SK-N-SH (cell line): ENCODE data around the gene ITIH6. TPM values are rescaled to one million over a fixed set of nuclear protein-coding genes. Genes with fewer than 3 reads are reported as not detected.

Experiments
- CTCF ChIA-PET: fragments of 300-600, 350-600 bp; formaldehyde crosslinking; extraction: SDS; loops from one replicate; lab custom pipeline; 2021; lab: Yijun Ruan, JAX
- POLR2A ChIA-PET: fragments of 350-600 bp; sonication (Branson Sonifier 250); formaldehyde crosslinking; extraction: SDS; loops from one replicate; lab custom pipeline; 2020; ENCODE audit warnings: antibody characterized with exemption, inconsistent platforms; lab: Yijun Ruan, JAX
- DNase-seq: peaks from one replicate; pipeline ENCODE4 v3.0.0; 2012
- H2AFZ ChIP-seq: fragments of 200-600 bp; sonication (generic); 2 replicates; pipeline ENCODE4 v1.8.1; 2016; ENCODE audit warnings: antibody characterized with exemption, mild to moderate bottlenecking, low read depth
- H3F3A ChIP-seq: fragments of 200-600 bp; sonication (generic); replicated peaks from 2 replicates; pipeline ENCODE3; 2016; ENCODE audit warnings: antibody characterized with exemption, mild to moderate bottlenecking; ENCODE audit not compliant: insufficient read depth
- H3K27ac ChIP-seq, 2 experiments: fragments of 200-500 bp in 1 of 2; fragments of 200-600 bp in 1 of 2; sonication (Bioruptor generic) in 1 of 2; sonication (generic), shearing (Covaris generic) in 1 of 2; 2 replicates each; pipeline versions ENCODE4 v1.5.1 to v1.6.1; 2014 to 2016; ENCODE audit warnings: low read depth in 2 of 2, inconsistent platforms in 1 of 2, low read length in 1 of 2, mild to moderate bottlenecking in 1 of 2, mixed read lengths in 1 of 2
- H3K27me3 ChIP-seq: fragments of 200-600 bp; sonication (generic), shearing (Covaris generic); 2 replicates; pipeline ENCODE4 v1.6.1; 2016; ENCODE audit warnings: mixed run types; ENCODE audit not compliant: insufficient read depth
- H3K36me3 ChIP-seq, 2 experiments: fragments of 200-500 bp in 1 of 2; fragments of 200-600 bp in 1 of 2; sonication (Bioruptor generic) in 1 of 2; sonication (generic) in 1 of 2; replicated peaks in 1 of 2; 2 replicates each; pipeline versions ENCODE3 to v1.5.1; 2014 to 2016; ENCODE audit warnings: low read length in 1 of 2, mild to moderate bottlenecking in 1 of 2; ENCODE audit not compliant: insufficient read depth in 2 of 2, control insufficient read depth in 1 of 2
- H3K4me1 ChIP-seq, 2 experiments: fragments of 200-500 bp in 1 of 2; fragments of 200-600 bp in 1 of 2; sonication (Bioruptor generic) in 1 of 2; sonication (generic), shearing (Covaris generic) in 1 of 2; 2 replicates each; pipeline versions ENCODE4 v1.5.1 to v1.6.1; 2014 to 2016; ENCODE audit warnings: low read depth in 1 of 2, low read length in 1 of 2, mixed run types in 1 of 2; ENCODE audit not compliant: insufficient read depth in 2 of 2, control insufficient read depth in 1 of 2
- H3K4me2 ChIP-seq: fragments of 200-600 bp; sonication (generic), shearing (Covaris generic); 2 replicates; pipeline ENCODE4 v1.6.1; 2017; ENCODE audit warnings: mixed run types
- H3K4me3 ChIP-seq, 2 experiments: fragments of 200-500 bp in 1 of 2; fragments of 200-600 bp in 1 of 2; sonication (Bioruptor generic) in 1 of 2; sonication (generic), shearing (Covaris generic) in 1 of 2; 2 replicates each; pipeline versions ENCODE4 v1.5.1 to v1.8.1; 2014 to 2016; ENCODE audit warnings: low read depth in 2 of 2, inconsistent platforms in 1 of 2, low read length in 1 of 2, mild to moderate bottlenecking in 1 of 2, mixed read lengths in 1 of 2, moderate library complexity in 1 of 2
- H3K79me2 ChIP-seq: fragments of 200-600 bp; sonication (generic); 2 replicates; pipeline ENCODE4 v1.8.1; 2017; ENCODE audit warnings: mild to moderate bottlenecking; ENCODE audit not compliant: insufficient read depth
- H3K9ac ChIP-seq: fragments of 200-600 bp; sonication (generic); 2 replicates; pipeline ENCODE4 v1.6.1; 2017; ENCODE audit warnings: mixed run types
- H3K9me2 ChIP-seq: fragments of 200-600 bp; sonication (generic); 2 replicates; pipeline ENCODE4 v1.6.1; 2017; ENCODE audit warnings: mixed run types
- H3K9me3 ChIP-seq: fragments of 200-600 bp; sonication (generic); 2 replicates; pipeline ENCODE4 v1.6.1; 2017; ENCODE audit warnings: mixed run types, mild to moderate bottlenecking, moderate library complexity
- H4K20me1 ChIP-seq: fragments of 200-600 bp; sonication (generic); 2 replicates; pipeline ENCODE4 v1.6.1; 2017; ENCODE audit warnings: mild to moderate bottlenecking, mixed run types; ENCODE audit not compliant: insufficient read depth
- ELF1 ChIP-seq: IDR thresholded peaks from 2 replicates; pipeline ENCODE4 v1.4.0; 2012
- GABPA ChIP-seq: IDR thresholded peaks from 2 replicates; pipeline ENCODE4 v1.4.0; 2012; ENCODE audit warnings: low read depth, mild to moderate bottlenecking
- MEF2A ChIP-seq: IDR thresholded peaks from 2 replicates; pipeline ENCODE4 v1.4.0; 2012; ENCODE audit warnings: low read depth, borderline replicate concordance
- MXI1 ChIP-seq: IDR thresholded peaks from 2 replicates; pipeline ENCODE4 v1.6.1; 2012; ENCODE audit warnings: mild to moderate bottlenecking, low read depth, low read length, improper control_type of control experiment
- NRF1 ChIP-seq: IDR thresholded peaks from 2 replicates; pipeline ENCODE4 v1.6.1; 2012; ENCODE audit warnings: low read depth, mild to moderate bottlenecking, low read length
- REST ChIP-seq: IDR thresholded peaks from 2 replicates; pipeline ENCODE4 v1.6.1; 2012; ENCODE audit warnings: mild to moderate bottlenecking, low read depth, low read length, moderate library complexity
- SIN3A ChIP-seq: IDR thresholded peaks from 2 replicates; pipeline ENCODE4 v1.6.1; 2012; ENCODE audit warnings: low read depth, mild to moderate bottlenecking, low read length, moderate library complexity, borderline replicate concordance
- USF1 ChIP-seq: IDR thresholded peaks from 2 replicates; pipeline ENCODE4 v1.4.0; 2012; ENCODE audit warnings: low read depth, borderline replicate concordance
- YY1 ChIP-seq: IDR thresholded peaks from 2 replicates; pipeline ENCODE4 v1.4.0; 2012; ENCODE audit warnings: low read depth, mild to moderate bottlenecking
- WGBS: methylation state at CpG from one replicate; pipeline ENCODE4 v1.1.6; 2017; ENCODE audit warnings: low lambda C conversion rate; 5-methylcytosine and 5-hydroxymethylcytosine counted together
- polyA plus RNA-seq, 3 experiments: library from polyadenylated mRNA; depleted of rRNA; stranded (reverse); fragments of >200 nt; gene quantifications; 2 replicates each; pipeline ENCODE4 v1.2.3, GENCODE V29; 2012

The ITIH6 gene
- polyA plus RNA-seq, 1 of the 3 experiments (the other 2 are of a cell fraction) = not detected

- Histone ChIP-seq H3K4me2 (peak overlapping the region; percentile 83), H3K79me2 (peaks cover 24% of the 10 kb centered on the region), H3F3A (peaks cover 3% of the 10 kb centered on the region), H2AFZ (peak overlapping the region; percentile 79; the same call in 1 of the 2 replicates), H3K4me3 (peak overlapping the region; percentile 63 to 81), H3K27me3 (peaks cover 8% of the 10 kb centered on the region), H3K9me2 (no peaks in the 10 kb centered on the region), H3K4me1 (peaks cover 0 to 11% of the 10 kb centered on the region in 2 experiments; a peak in 1 of 4 replicates), H3K9me3 (no peaks in the 10 kb centered on the region), H3K9ac (peak overlapping the region; percentile 90), H4K20me1 (peaks cover 6% of the 10 kb centered on the region), H3K27ac (peak overlapping the region; percentile 89 to 95), H3K36me3 (peaks cover 28 to 38% of the 10 kb centered on the region in 2 experiments)
- peak; percentile 13 for TF ChIP-seq MXI1
- peak; percentile 82 for TF ChIP-seq NRF1
- no peak for TF ChIP-seq REST
- TF ChIP-seq YY1 = no peak
- ChIA-PET CTCF (interaction anchor here (3.3 kb wide), 1 partner anchor 168 kb away, joined by 14 read pairs; no protein-coding TSS in a partner anchor), POLR2A (interaction anchor here (0.6 to 3.8 kb wide), 6 partner anchors 9 to 766 kb away, joined by 3 to 33 read pairs (median 4); partner anchors contain the start of gene APEX2)
- peak; percentile 90 for DNase-seq
- WGBS = 23% methylated on average over 33 of the region's 38 CpGs
Measured at GRCh38 chrX:54808605-54809483, 10.8 kb upstream of the ITIH6 start.

DNA sequence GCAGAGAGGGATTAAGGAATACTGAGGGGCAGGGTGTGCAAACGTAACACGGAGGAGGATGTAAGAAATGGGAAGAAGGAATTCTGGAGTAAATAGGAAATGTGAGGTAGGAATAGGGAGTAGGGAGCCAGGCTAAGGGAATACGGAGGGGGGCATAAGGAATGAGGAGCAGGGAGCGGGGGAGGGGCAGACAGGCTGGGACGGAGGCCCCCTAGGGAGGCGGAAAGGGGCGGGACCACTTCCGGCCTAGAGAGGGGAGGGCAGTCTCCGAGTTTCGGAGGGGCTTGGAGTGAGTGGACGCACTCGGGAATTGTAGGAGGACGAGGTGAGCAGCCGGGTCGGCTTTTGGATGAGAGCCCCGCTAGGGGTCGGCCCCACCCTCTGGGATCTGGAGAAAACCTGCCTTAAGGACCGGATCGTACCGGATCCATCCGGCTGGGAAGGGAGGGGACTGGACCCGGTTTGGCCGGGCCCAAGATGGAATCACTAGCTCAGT, 10.1 kb upstream of the ITIH6 start:
- POLR2A ChIA-PET = interaction anchor here (1.0 to 3.8 kb wide), 5 partner anchors 10 to 192 kb away, joined by 3 to 33 read pairs (median 4); partner anchors contain the start of gene APEX2
- H3K9me2 ChIP-seq = no peaks in the 10 kb centered on the region
- 11% methylated on average over 23 of the region's 23 CpGs for WGBS
- peak overlapping the region; percentile 76 for H3K4me2 ChIP-seq
- H3K27me3 ChIP-seq = peaks cover 8% of the 10 kb centered on the region
- H3K4me3 ChIP-seq = peak overlapping the region; percentile 63 to 81
- peaks cover 6% of the 10 kb centered on the region for H4K20me1 ChIP-seq
- peak; percentile 76 for DNase-seq
- TF ChIP-seq GABPA = peak; percentile 72
- TF ChIP-seq ELF1 = no peak
- TF ChIP-seq MEF2A = no peak
- TF ChIP-seq MXI1 = peak; percentile 2; the same call in 1 of the 2 replicates
- no peak for TF ChIP-seq USF1
- TF ChIP-seq SIN3A = no peak
- peak overlapping the region; percentile 79; the same call in 1 of the 2 replicates for H2AFZ ChIP-seq
- CTCF ChIA-PET = interaction anchor here (3.3 kb wide), 1 partner anchor 168 kb away, joined by 14 read pairs; no protein-coding TSS in a partner anchor
- peak overlapping the region; percentile 90 for H3K9ac ChIP-seq
- H3K36me3 ChIP-seq = peaks cover 24 to 32% of the 10 kb centered on the region in 2 experiments
- peaks cover 24% of the 10 kb centered on the region for H3K79me2 ChIP-seq
- no peaks in the 10 kb centered on the region for H3K9me3 ChIP-seq
- H3K27ac ChIP-seq = peak overlapping the region; percentile 89 to 95
- H3F3A ChIP-seq = no peaks in the 10 kb centered on the region
- peaks cover 0 to 11% of the 10 kb centered on the region in 2 experiments; a peak in 1 of 4 replicates for H3K4me1 ChIP-seq
